Naive thymus-derived CD4-positive, alpha-beta T cell (primary cell): ENCODE measurements around the gene LGALS9B. TPM values are rescaled to one million over a fixed set of nuclear protein-coding genes. Genes with fewer than 3 reads are reported as not detected.
A peak's percentile ranks its signal among the peaks of the same experiment; 100 is the strongest.
"Not testable (repeated sequence)": the region's sequence is repeated elsewhere in the genome, so short reads cannot be mapped to it uniquely, and the experiment has no call there.

ENCODE experiments used
- ATAC-seq: fragments of 150-1000 bp; cut with Tn5 transposase; 2 replicates; pipeline ENCODE4 v1.10.0; 2021; ENCODE audit warnings: mild to moderate bottlenecking, moderate library complexity
- CTCF ChIA-PET: fragments of 350-600 bp; sonication (Branson Sonifier 250); formaldehyde crosslinking; loops from one replicate; lab custom pipeline; 2021; ENCODE audit warnings: antibody characterized with exemption; lab: Charles Lee
- POLR2A ChIA-PET: fragments of 350-600 bp; sonication (Branson Sonifier 250); formaldehyde crosslinking; loops from one replicate; lab custom pipeline; 2021; ENCODE audit warnings: antibody characterized with exemption, inconsistent platforms; lab: Charles Lee
- DNase-seq, 9 donors: peaks; one replicate each; pipeline versions ENCODE4 v3.0.0 to v3.0.0-alpha.2; 2020 to 2022; ENCODE audit warnings: mixed read lengths in 1 of 9
- H3K27ac ChIP-seq: one replicate; pipeline ENCODE4 v1.7.0; 2013; ENCODE audit warnings: mild to moderate bottlenecking, low read depth, low read length, moderate library complexity
- H3K27me3 ChIP-seq, 2 donors: one replicate each; pipeline ENCODE4 v1.7.0; 2013; ENCODE audit warnings: low read length in 2 of 2, mild to moderate bottlenecking in 2 of 2, moderate library complexity in 2 of 2; ENCODE audit not compliant: control insufficient read depth in 2 of 2, insufficient read depth in 2 of 2
- H3K36me3 ChIP-seq, 3 experiments: 1 replicate in 2 of 3; 2 replicates in 1 of 3; pipeline ENCODE4 v1.7.0; 2013; ENCODE audit warnings: low read length in 3 of 3, mild to moderate bottlenecking in 3 of 3, moderate library complexity in 1 of 3; ENCODE audit not compliant: insufficient read depth in 3 of 3, control insufficient read depth in 2 of 3
- H3K4me1 ChIP-seq, 2 donors: one replicate each; pipeline ENCODE4 v1.7.0; 2013; ENCODE audit warnings: low read length in 2 of 2, mild to moderate bottlenecking in 2 of 2, moderate library complexity in 1 of 2; ENCODE audit not compliant: control insufficient read depth in 2 of 2, insufficient read depth in 2 of 2
- H3K4me3 ChIP-seq: 2 replicates; pipeline ENCODE4 v1.7.0; 2013; ENCODE audit warnings: mild to moderate bottlenecking, low read length
- H3K9me3 ChIP-seq, 3 experiments: 1 replicate in 2 of 3; 2 replicates in 1 of 3; pipeline ENCODE4 v1.7.0; 2013; ENCODE audit warnings: low read length in 3 of 3; ENCODE audit not compliant: control insufficient read depth in 2 of 3
- H3K27ac Mint-ChIP-seq, 9 donors: one replicate each; pipeline ENCODE4 v1.8.0; 2020 to 2022; ENCODE audit warnings: mixed read lengths in 9 of 9, mild to moderate bottlenecking in 8 of 9, moderate library complexity in 5 of 9, inconsistent platforms in 2 of 9
- H3K27me3 Mint-ChIP-seq, 5 donors: one replicate each; pipeline ENCODE4 v1.8.0; 2021 to 2022; ENCODE audit warnings: mixed read lengths in 5 of 5, mild to moderate bottlenecking in 1 of 5
- H3K36me3 Mint-ChIP-seq, 5 donors: one replicate each; pipeline ENCODE4 v1.8.0; 2020 to 2022; ENCODE audit warnings: mixed read lengths in 5 of 5, mild to moderate bottlenecking in 3 of 5, inconsistent platforms in 1 of 5
- H3K4me1 Mint-ChIP-seq, 7 donors: one replicate each; pipeline ENCODE4 v1.8.0; 2020 to 2022; ENCODE audit warnings: mixed read lengths in 7 of 7, mild to moderate bottlenecking in 3 of 7, inconsistent platforms in 1 of 7
- H3K4me3 Mint-ChIP-seq, 10 donors: one replicate each; pipeline ENCODE4 v1.8.0; 2020 to 2022; ENCODE audit warnings: mild to moderate bottlenecking in 10 of 10, mixed read lengths in 10 of 10, moderate library complexity in 6 of 10, inconsistent platforms in 2 of 10
- H3K9me3 Mint-ChIP-seq, 11 donors: one replicate each; pipeline ENCODE4 v1.8.0; 2020 to 2022; ENCODE audit warnings: mixed read lengths in 11 of 11, mild to moderate bottlenecking in 4 of 11, inconsistent platforms in 1 of 11, moderate library complexity in 1 of 11
- intact Hi-C, 2 donors: fragments of 100-400 bp; cut with micrococcal nuclease; formaldehyde crosslinking; loops; one replicate each; pipeline ENCODE4 v1.15.1; 2023
- polyA plus RNA-seq, 2 donors: library from polyadenylated mRNA; unstranded; fragments of 300-500 nt; fragmentation: Illumina TruSeq; gene quantifications; one replicate each; pipeline ENCODE4 v1.2.3, GENCODE V29; 2021
- total RNA-seq, 6 experiments: library from RNA in 5 of 6; stranded (reverse) in 5 of 6; gene quantifications; 1 replicate in 5 of 6; 2 replicates in 1 of 6; pipeline ENCODE4 v1.2.3 and lab custom pipeline; 2021 to 2026

Gene LGALS9B
- total and polyA plus RNA-seq, 7 experiments from 2014 or later = 0.24 to 0.83 TPM; not detected in 5

DNA sequence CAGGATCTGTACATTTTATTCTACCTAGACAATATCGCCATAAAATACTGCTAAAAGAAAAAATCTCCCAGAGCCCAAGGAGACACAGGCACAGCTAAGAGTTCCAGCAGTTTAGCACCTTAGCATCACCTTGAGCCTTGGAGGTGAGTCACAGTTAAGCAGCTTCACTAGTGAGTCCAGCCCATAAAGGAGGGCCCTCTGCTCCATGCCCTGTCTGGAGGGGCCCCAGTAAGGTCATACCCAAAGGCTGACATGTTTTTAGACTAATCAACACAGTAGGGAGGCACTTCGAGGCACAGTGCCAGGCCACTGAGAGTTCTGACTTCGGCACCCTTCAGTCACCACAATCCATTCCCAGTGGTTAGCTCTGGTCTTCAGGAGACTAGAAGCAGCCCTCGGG is 2.6 kb upstream of the LGALS9B start:
- H3K4me1 Mint-ChIP-seq, ATAC-seq, H3K36me3 ChIP-seq, H3K4me1 ChIP-seq, H3K27me3 Mint-ChIP-seq, POLR2A ChIA-PET, H3K27ac Mint-ChIP-seq, H3K9me3 ChIP-seq, H3K27me3 ChIP-seq, CTCF ChIA-PET, H3K27ac ChIP-seq, DNase-seq, H3K36me3 Mint-ChIP-seq, H3K4me3 ChIP-seq, H3K9me3 Mint-ChIP-seq, H3K4me3 Mint-ChIP-seq, intact Hi-C loops: not testable (repeated sequence)

DNA sequence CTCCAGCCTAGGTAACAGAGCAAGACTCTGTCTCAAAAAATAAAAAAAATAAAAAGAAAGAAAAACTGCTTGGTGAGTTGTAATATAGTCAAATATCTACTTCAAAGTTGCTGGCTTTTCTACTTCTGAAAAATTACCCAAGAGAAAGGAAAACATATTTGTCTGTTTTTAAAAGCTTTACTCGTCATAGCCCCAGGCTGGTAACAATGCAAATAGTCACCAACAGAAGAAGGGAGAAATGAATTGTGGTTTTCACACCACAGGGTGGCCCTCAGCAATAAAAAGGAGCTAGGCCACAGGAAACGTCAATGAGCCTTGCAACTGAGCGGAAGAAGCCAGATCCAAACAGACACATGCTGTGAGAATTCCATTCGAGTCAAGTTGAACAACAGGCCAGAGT is 1.8 kb upstream of the LGALS9B start:
- H3K4me3 ChIP-seq, H3K36me3 Mint-ChIP-seq, H3K9me3 Mint-ChIP-seq, H3K27ac ChIP-seq, H3K4me1 Mint-ChIP-seq, intact Hi-C loops, H3K27me3 Mint-ChIP-seq, DNase-seq, POLR2A ChIA-PET, H3K9me3 ChIP-seq, H3K4me1 ChIP-seq, CTCF ChIA-PET, H3K27ac Mint-ChIP-seq, H3K4me3 Mint-ChIP-seq, H3K36me3 ChIP-seq, H3K27me3 ChIP-seq: not testable (repeated sequence)
- peak; percentile 33 for ATAC-seq

DNA sequence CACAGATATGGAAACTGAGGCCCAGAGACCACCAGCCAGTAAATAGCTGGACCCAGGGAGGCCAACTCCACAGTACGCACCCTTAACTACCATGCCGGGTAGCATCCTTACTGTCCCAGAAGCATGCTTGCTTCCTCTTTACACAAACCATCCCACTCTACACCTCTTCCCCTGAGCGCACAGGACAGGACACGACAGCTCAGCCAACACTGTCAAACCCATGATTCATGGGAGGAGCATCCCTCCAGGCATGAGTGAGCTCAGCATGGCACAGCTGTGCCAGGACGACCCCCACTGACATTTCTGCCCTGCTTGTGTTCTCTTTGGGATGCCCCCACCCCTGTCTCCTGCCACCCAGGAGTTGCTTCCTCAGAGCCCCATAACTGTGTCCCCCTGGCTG is 340 bp downstream of the LGALS9B start:
- DNase-seq, CTCF ChIA-PET, H3K36me3 ChIP-seq, H3K9me3 ChIP-seq, POLR2A ChIA-PET, H3K27ac Mint-ChIP-seq, H3K9me3 Mint-ChIP-seq, H3K27ac ChIP-seq, H3K4me1 Mint-ChIP-seq, H3K27me3 ChIP-seq, H3K4me3 ChIP-seq, H3K36me3 Mint-ChIP-seq, H3K27me3 Mint-ChIP-seq, H3K4me1 ChIP-seq, intact Hi-C loops: not testable (repeated sequence)
- peak overlapping the region in 4 of 10 donors; percentile 28 to 58 (median 48) for H3K4me3 Mint-ChIP-seq
- ATAC-seq = peak; percentile 22

DNA sequence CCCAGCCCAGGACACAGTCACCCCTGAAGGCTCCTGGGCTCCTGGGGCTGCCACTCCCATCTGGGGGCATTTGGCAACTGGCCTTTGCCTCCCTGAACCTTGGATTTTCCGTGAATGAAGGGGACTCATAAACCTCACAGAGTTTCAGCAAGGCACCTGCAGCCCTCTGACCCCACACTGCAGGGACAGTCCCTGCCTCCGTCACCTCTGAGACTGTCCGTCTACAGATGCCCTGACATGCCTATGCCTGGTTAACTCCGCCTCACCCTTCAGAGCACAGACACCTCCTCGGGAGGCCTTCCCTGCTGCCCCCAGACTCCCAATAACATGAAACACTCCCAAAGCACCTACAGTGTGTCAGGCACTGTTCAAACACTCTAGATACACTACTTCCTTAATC is 786 bp downstream of the LGALS9B start:
- intact Hi-C loops, H3K9me3 Mint-ChIP-seq, H3K27me3 ChIP-seq, H3K4me1 Mint-ChIP-seq, H3K4me1 ChIP-seq, H3K27ac Mint-ChIP-seq, H3K36me3 ChIP-seq, H3K4me3 Mint-ChIP-seq, POLR2A ChIA-PET, H3K36me3 Mint-ChIP-seq, H3K27ac ChIP-seq, CTCF ChIA-PET, DNase-seq, ATAC-seq, H3K9me3 ChIP-seq, H3K4me3 ChIP-seq, H3K27me3 Mint-ChIP-seq: not testable (repeated sequence)

DNA sequence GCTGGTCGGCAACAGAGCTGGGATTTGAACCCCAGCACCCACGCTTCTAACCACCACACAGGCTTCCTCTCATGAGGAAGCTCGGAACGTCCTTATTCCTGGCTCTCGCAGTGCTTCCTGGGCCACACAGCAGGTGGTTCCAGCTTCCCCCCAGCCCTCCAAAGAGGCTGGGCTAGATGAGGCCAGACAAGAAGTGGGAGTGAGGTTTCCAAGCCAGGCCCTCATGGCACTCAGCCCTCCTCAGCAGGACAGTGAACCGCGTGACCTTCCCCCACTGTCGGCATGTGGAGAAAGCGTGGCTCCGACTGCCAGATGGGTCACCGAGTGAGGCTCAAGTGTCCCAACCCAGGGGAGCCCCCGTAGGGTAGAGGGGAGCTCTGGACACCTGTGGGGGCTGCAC is 1.8 kb downstream of the LGALS9B start:
- H3K9me3 Mint-ChIP-seq = not testable (repeated sequence)

DNA sequence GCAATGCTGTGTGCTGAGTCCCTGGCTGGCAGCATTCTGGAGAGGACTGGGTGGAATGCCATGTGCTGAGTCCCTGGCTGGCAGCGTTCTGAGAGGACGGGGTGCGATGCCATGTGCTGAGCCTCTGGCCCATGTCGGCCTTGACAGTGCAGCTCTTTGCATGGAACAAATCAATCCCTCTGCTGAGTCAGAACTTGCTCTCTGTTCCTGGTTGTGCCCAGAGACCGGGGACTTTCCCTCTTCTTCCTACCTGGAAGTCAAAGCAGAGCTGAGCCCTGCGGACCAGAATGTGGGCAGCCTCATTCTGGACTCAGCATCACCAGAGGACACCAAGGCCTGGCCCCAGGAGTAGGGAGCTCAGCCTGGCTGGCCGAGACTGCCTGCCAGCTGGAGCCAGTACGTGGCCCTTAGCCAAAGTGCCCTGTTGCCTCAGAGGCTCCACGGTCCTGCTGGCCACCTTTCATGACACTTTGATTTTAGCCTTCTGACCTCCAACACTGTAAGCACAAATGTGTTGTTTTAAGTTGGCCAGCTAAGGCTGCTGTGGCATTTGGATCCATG is 2.4 kb downstream of the LGALS9B start:
- H3K36me3 Mint-ChIP-seq, H3K27me3 Mint-ChIP-seq, DNase-seq, H3K4me1 ChIP-seq, intact Hi-C loops, H3K27ac Mint-ChIP-seq, H3K4me3 Mint-ChIP-seq, H3K9me3 Mint-ChIP-seq, CTCF ChIA-PET, POLR2A ChIA-PET, H3K27me3 ChIP-seq, H3K9me3 ChIP-seq, H3K36me3 ChIP-seq, H3K4me1 Mint-ChIP-seq, H3K4me3 ChIP-seq, ATAC-seq, H3K27ac ChIP-seq: not testable (repeated sequence)

More for the DNA sequence above, 1.8 kb downstream of the LGALS9B start:
- intact Hi-C loops, H3K4me3 Mint-ChIP-seq, H3K27me3 ChIP-seq, H3K36me3 Mint-ChIP-seq, DNase-seq, POLR2A ChIA-PET, H3K36me3 ChIP-seq, H3K4me3 ChIP-seq, H3K27me3 Mint-ChIP-seq, ATAC-seq, CTCF ChIA-PET, H3K4me1 Mint-ChIP-seq, H3K4me1 ChIP-seq, H3K27ac Mint-ChIP-seq, H3K27ac ChIP-seq, H3K9me3 ChIP-seq: not testable (repeated sequence)

DNA sequence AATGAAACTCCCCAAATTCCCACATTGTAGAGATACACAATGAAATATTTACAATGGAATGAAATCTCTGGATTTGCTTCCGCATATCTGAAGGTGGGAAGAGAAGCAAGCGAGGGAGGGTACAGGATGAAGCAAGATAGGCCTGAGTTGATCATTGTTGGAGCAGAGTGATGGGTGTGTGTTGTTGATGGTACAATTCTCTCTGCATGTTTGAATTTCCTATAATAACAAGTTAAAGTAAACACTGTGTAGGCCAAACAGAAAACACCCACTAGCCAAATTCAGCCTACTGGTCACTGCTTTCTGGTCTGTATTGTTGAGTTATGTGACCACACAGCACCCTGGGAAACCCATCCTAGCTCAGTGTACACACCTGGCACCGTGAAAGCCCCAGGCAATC is 5.2 kb downstream of the LGALS9B start:
- H3K27me3 Mint-ChIP-seq, H3K4me3 ChIP-seq, H3K4me3 Mint-ChIP-seq, H3K27me3 ChIP-seq, H3K36me3 Mint-ChIP-seq, H3K27ac ChIP-seq, DNase-seq, H3K4me1 Mint-ChIP-seq, intact Hi-C loops, H3K27ac Mint-ChIP-seq, ATAC-seq, H3K9me3 ChIP-seq, H3K9me3 Mint-ChIP-seq, POLR2A ChIA-PET, CTCF ChIA-PET, H3K4me1 ChIP-seq, H3K36me3 ChIP-seq: not testable (repeated sequence)
